Activated T-cell treated with anti-CD3 and anti-CD28 coated beads, Interleukin-2, amount 50 U/mL, for 24 hours (primary cell): ENCODE data around the gene BPI.
"Not testable (repeated sequence)": the region's sequence is repeated elsewhere in the genome, so short reads cannot be mapped to it uniquely, and the experiment has no call there.

Source experiments
- DNase-seq: peaks from one replicate; pipeline ENCODE4 v3.0.0-alpha.2; 2020
- H3K27ac Mint-ChIP-seq: 2 replicates; pipeline ENCODE4 v1.8.0; 2020; ENCODE audit warnings: mild to moderate bottlenecking, mixed read lengths
- H3K27me3 Mint-ChIP-seq: 2 replicates; pipeline ENCODE4 v1.8.0; 2020; ENCODE audit warnings: mixed read lengths
- H3K36me3 Mint-ChIP-seq: 2 replicates; pipeline ENCODE4 v1.8.0; 2020; ENCODE audit warnings: low read depth, mixed read lengths
- H3K4me1 Mint-ChIP-seq: 2 replicates; pipeline ENCODE4 v1.8.0; 2020; ENCODE audit warnings: low read depth, mixed read lengths
- H3K4me3 Mint-ChIP-seq: 2 replicates; pipeline ENCODE4 v1.8.0; 2020; ENCODE audit warnings: mild to moderate bottlenecking, moderate library complexity, mixed read lengths
- H3K9me3 Mint-ChIP-seq: 2 replicates; pipeline ENCODE4 v1.8.0; 2020; ENCODE audit warnings: mixed read lengths

The BPI gene

DNA sequence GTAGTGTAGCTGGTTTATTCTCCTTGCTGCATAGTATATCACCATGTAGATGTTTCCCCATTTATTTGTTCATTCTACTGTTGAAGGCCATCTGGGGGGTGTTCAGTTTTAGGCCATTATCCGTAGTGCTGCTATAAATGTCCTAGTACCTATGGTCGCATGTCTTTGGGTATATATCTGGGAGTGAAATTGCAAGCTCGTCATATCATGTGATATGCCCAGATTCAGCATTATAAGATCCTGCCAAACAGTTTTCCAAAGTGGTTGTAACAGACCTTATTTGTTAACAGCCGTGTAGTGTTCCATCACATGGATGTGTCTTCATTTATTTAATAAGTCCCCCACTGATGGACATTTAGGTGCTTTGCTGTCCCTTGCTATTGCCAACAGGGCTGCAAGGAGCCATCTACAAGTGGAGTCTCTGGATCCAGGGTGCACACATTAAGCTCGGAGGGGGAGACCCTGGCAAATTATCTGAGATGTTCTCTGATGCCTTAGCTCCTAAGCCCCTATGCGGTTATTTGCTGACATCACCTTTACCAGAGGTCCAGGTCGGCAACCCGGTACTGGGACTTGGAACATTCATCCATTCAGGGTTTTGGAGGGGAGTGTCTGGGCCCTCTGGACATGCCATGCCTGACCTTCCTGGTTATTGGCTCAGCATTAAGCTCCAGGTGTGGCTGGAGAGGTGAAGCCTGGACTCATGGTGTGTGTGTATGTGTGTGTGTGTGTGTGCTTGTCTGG is 59.2 kb downstream of the BPI start:
- DNase-seq: no peak
- Mint-ChIP-seq H3K4me1 (no peaks in the 10 kb centered on the region), H3K9me3 (no peaks in the 10 kb centered on the region), H3K36me3 (no peaks in the 10 kb centered on the region), H3K27me3 (peaks cover 8% of the 10 kb centered on the region), H3K4me3 (no peak overlapping the region), H3K27ac (no peak overlapping the region)

- DNase-seq: no peak
- Mint-ChIP-seq H3K27me3 (peaks cover 2% of the 10 kb centered on the region), H3K4me3 (no peak overlapping the region), H3K9me3 (no peaks in the 10 kb centered on the region), H3K4me1 (no peaks in the 10 kb centered on the region), H3K36me3 (no peaks in the 10 kb centered on the region), H3K27ac (no peak overlapping the region)
Measured at GRCh38 chr20:38369389-38369788, 65.4 kb downstream of the BPI start.

DNA sequence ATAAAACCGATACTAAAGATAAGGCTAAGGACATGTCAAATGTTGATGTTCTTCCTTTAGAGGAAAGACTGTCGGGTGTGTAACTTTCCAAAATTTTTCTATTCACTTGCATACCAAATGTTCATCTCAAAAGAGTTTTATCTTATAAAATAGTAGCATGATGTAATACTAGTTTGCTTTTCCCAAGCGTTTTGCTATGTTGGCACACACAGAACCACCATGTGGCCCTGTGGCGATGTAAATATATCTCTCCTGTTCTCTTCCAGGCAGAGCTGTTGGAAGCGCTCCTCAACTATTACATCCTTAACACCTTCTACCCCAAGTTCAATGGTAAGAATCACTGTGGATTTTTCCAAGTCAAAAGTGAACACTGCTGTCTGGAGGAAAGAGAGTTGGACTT is 68.8 kb downstream of the BPI start:
- Mint-ChIP-seq H3K36me3 (no peaks in the 10 kb centered on the region), H3K27ac (no peak overlapping the region), H3K9me3 (no peaks in the 10 kb centered on the region), H3K4me1 (no peaks in the 10 kb centered on the region), H3K4me3 (no peak overlapping the region), H3K27me3 (no peaks in the 10 kb centered on the region)
- no peak for DNase-seq

- Mint-ChIP-seq H3K9me3 (no peaks in the 10 kb centered on the region), H3K4me3 (no peak overlapping the region), H3K27me3 (no peaks in the 10 kb centered on the region), H3K4me1 (no peaks in the 10 kb centered on the region), H3K36me3 (no peaks in the 10 kb centered on the region), H3K27ac (no peak overlapping the region)
- no peak for DNase-seq
Measured at GRCh38 chr20:38373231-38373867, 69.4 kb downstream of the BPI start.

DNA sequence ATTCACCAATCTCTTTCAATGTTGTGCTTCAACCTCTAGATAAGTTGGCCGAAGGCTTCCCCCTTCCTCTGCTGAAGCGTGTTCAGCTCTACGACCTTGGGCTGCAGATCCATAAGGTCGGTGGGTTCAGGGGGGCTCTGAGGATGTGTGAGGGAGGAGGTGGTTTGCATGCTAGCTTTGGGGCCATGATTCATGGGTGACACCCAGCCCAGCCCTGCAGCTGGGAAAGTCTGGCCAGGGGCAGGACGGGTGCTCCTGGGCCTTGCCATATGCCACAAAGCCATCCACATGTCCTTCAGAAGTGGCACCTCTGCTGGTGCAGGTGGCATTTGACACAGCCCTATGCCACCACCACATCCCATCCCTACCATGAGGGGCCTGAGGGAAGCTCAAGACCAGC is 69.9 kb downstream of the BPI start:
- Mint-ChIP-seq H3K36me3 (no peaks in the 10 kb centered on the region), H3K9me3 (no peaks in the 10 kb centered on the region), H3K4me3 (no peak overlapping the region), H3K27ac (no peak overlapping the region), H3K27me3 (no peaks in the 10 kb centered on the region), H3K4me1 (no peaks in the 10 kb centered on the region)
- DNase-seq: no peak

GRCh38 chr20:38377039-38377685 is 73.2 kb downstream of the BPI start:
- Mint-ChIP-seq H3K27me3 (peaks cover 12% of the 10 kb centered on the region), H3K36me3 (no peaks in the 10 kb centered on the region), H3K9me3 (no peaks in the 10 kb centered on the region), H3K27ac (no peak overlapping the region), H3K4me1 (no peaks in the 10 kb centered on the region), H3K4me3 (no peak overlapping the region)
- no peak for DNase-seq

DNA sequence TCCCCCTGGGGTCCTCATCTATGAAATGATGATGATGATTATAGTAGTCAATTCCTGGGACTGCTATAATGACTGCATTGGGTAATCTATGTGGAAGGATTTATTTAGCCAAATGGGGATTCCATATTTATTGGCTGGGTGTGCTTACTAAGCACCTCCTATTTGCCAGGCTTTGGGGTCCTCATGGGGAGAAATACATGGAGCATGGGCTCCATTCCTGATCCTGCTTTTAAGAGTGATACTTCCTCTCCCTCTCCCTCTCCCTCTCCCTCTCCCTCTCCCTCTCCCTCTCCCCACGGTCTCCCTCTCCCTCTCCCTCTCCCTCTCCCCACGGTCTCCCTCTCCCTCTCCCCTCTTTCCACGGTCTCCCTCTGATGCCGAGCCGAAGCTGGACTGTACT is 73.9 kb downstream of the BPI start:
- DNase-seq, H3K4me1 Mint-ChIP-seq, H3K27ac Mint-ChIP-seq, H3K9me3 Mint-ChIP-seq, H3K36me3 Mint-ChIP-seq, H3K4me3 Mint-ChIP-seq: not testable (repeated sequence)
- peaks cover 18% of the 10 kb centered on the region for H3K27me3 Mint-ChIP-seq

DNA sequence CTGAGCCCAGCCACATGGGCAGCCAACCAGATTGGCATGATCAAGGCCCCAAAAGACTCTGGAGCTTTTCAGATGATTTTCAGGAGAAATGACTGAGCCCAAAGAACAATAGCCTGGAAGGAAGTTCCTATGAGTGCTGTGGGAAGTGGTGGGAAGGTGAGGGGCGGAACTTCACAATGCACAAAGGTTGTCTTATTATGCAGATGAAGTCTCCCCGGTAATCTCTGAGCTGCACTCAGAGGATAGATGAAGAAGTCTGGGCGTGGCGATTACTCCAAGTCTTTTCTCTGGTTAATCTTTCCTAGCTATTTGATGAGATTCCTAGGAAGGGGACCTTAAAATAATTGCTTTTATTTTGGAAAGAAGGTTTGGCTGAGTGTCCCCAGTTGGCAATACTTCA is 79.2 kb downstream of the BPI start:
- H3K4me3 Mint-ChIP-seq: no peak overlapping the region
- peaks cover 48% of the 10 kb centered on the region for H3K27me3 Mint-ChIP-seq
- no peak overlapping the region for H3K27ac Mint-ChIP-seq
- no peak for DNase-seq
- no peaks in the 10 kb centered on the region for H3K4me1 Mint-ChIP-seq
- no peaks in the 10 kb centered on the region for H3K9me3 Mint-ChIP-seq
- no peaks in the 10 kb centered on the region for H3K36me3 Mint-ChIP-seq

- Mint-ChIP-seq H3K9me3 (no peaks in the 10 kb centered on the region), H3K27me3 (peaks cover 42% of the 10 kb centered on the region), H3K4me1 (no peaks in the 10 kb centered on the region), H3K36me3 (no peaks in the 10 kb centered on the region), H3K27ac (no peak overlapping the region), H3K4me3 (no peak overlapping the region)
- DNase-seq: no peak
Measured at GRCh38 chr20:38386004-38386403, 82.0 kb downstream of the BPI start.

- Mint-ChIP-seq H3K4me3 (no peak overlapping the region), H3K9me3 (no peaks in the 10 kb centered on the region), H3K27ac (no peak overlapping the region), H3K36me3 (no peaks in the 10 kb centered on the region), H3K27me3 (peaks cover 39% of the 10 kb centered on the region), H3K4me1 (no peaks in the 10 kb centered on the region)
- no peak for DNase-seq
Measured at GRCh38 chr20:38386851-38387250, 82.9 kb downstream of the BPI start.
